ENCODE results near the gene MYNN.
"Not testable (repeated sequence)": the region's sequence is repeated elsewhere in the genome, so short reads cannot be mapped to it uniquely, and the experiment has no call there.

Gene MYNN

DNA sequence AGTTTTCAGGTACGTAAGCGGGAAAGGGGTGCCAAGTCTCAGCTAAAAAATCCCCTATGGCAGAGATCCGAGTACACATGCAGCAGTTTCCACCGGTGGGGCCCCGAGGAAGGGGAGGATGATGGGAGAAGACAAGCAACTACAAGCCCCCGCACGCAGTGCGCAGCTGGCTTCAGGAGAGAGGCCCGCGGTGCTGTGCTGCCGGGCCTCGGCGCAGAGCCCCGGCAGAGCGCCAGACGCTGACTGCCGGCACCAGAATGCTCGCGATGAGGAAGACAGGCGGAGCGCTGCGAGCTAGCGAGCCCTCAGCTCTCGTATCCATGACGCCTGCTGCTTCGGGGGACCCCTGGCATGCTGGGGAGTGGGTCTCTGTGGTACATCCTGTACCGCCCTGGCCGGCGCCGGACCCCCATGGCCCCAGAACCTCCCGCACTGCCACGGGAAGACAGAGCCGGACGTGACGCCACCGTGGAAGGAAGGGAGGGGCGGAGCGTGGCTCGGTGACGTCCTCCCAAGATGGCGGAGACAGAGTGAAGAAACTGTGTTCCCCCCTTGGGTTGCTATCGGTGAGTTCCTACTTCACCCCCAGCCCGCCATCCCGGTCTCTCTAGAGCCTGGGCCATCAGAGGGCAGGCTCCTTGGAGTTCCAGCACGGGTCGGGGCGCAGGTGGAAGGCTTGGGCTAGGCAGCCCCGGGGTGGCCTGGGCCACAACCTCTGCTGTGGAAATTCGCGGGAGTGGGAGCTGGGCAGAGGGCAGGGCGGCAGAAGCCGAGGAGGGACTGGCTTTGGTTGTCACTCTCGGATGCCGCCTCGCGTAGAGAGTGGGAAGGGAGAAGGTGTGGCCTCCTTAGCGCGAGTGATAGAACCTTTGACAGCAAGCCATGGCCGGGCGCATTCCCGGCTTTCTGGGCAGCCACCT, at the start of gene MYNN:
Gene MYNN (plus strand): TSS at position 500 of the 920 bp plus-strand sequence. CDS start 900 bp downstream, outside the sequence.
- DNase-seq: peak; percentile 92

DNA sequence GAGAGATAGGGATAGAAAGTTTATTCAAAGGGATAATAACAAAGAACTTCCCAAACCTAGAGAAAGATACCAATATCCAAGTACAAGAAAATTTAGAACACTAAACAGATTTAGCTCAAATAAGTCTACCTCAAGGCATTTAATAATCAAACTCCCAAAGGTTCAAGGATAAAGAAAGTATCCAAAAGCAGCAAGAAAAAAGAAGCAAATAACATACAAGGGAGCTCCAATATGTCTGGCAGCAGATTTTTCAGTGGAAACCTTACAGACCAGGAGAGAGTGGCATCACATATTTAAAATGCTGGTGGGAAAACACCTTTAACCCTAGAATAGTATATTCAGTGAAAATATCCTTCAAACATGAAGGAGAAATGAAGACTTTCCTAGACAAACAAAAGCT, 41.3 kb upstream of the MYNN start:
- not testable (repeated sequence) for DNase-seq

DNA sequence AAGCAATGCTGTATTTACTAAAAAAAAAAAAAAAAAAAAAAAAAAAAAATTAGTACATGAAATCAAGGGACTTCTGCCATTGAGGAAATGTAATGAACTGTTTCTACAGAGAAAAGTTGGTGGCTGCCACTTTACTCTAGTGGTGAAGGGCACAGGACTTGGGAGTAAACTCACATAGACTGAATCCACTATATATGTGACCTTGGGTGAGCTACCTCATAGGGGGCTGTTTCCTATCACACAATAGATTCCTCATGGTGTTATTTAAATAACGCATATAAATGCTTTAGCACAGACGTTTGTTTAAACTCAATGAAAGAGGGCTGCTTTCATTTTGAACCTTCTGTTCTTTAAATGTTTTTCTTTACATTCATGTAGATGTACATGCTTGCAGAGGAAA, 34.1 kb upstream of the MYNN start:
- DNase-seq: no peak

DNA sequence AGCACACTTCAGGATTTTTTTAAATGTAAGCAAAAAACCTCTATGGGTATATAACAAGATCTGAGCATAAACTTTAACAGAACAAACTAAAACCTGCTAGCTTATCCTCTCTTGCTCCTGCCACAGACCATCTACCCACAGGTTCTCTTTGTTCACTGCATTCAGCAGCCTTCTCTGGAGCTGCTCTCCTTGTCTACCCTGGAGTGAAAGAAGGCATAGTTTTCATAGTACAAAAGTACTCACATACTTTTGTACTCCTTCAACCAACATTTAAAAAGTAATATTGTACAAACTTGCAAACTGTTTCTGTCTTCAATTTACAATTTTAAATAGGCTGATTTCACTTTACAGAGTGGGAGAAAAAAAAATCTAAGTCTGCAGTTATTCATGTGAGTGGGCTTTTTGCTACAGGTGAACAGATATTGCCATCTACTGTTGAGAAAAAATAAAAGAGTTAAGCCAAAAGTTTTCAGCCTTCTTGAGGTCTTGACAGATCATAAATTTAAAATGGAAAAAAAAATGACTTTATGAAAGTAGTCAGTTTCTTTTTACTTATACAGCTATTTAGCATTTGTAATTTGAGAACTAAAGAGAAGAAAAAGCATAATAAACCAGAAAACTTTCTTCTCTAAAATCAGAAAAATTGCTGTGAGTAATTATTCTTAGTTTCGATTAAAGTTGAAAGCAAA, 28.7 kb upstream of the MYNN start:
- DNase-seq: no peak

DNA sequence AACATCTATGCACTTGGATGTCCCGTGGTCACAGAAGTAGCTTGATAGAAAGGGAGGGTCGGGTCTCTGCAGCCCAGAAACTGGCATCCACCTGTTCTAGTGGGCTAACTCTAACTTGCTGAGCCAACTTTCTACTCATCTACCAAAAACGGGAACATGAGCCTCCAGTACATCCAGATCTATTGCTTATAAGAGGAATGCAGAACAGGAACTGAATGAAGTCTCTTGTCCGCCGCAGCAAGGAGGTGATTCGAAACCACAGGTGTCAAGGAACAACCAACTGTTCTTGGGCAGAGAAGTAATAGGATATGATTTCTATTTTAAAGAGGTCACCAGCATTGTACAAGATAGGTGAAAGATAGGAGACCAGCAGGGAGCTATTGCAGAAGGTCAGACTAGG, 26.3 kb upstream of the MYNN start:
- DNase-seq: no peak

DNA sequence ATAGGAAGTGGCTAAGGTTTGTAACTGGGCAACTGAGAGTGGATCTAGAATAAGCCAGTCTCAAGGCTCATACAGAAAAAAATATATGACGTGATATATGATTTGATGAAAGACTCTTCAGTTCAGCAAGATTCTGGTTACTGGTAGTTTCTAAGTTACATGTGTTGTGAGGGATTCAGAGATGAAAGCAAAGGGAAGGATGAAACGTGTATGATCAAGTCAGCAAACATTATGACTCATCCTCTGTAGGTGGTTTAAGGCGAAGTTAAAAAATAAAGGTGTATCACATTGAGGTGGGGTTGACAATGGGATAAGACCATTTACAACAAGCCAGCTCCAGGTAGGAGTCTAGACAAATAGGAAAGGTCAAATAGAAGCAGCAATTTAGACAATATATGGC, 24.5 kb upstream of the MYNN start:
- DNase-seq: no peak

DNA sequence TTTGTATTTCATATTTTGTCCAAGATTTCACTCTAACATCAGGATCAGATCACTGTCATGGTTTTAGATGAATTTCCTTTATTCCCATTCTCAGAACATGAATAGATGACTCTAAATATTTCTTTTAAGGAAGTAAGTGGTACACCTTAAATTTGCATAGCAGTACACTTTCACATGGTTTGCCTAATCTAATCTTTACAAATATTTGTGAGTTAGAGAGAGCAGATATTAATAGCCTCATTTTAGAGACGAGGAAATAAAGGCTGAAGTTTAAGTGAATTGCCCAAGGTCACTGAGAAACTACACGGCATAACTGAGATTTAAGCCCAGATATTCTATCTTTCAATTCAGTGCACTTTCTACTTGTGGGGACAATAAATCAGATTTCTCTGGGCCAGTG, 22.5 kb upstream of the MYNN start:
- DNase-seq: no peak

DNA sequence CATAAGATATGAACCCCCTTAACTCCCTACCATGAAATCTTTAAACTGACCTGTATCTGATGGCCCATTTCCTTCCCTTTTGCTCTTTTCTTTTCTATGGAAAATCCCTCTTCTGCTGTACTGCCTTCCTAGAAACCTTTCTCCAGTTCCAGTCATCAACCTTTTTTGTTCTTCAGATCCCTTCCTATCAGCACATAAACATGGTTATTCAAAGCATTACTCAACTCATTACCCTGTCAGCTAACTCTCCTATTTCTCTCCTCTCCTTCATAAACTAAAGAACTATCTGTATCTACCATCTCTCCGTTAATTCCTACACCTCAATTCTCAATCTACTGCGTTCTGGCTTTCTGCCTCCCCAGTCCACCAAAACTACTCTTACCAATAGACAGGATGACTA, 21.3 kb upstream of the MYNN start:
- DNase-seq: no peak

DNA sequence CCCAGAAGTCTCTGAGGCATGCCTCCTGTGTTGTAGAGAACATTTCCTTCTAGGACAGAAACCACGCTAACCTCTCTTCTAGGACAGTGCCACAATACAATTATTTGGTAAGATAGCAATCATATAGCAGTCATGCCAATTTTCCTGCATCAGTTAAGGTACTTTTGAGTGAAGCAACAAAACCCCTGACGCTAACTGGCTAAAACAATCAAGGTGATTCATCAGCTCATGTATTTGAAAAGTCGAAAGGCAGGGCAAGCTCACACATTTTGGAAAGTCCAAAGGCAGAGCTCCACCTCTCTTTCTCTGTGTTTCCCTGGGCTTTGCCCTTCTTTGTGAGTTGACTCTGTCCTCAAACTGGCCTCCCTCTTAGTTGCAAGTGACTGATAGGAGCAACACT, 18.5 kb upstream of the MYNN start:
- no peak for DNase-seq

DNA sequence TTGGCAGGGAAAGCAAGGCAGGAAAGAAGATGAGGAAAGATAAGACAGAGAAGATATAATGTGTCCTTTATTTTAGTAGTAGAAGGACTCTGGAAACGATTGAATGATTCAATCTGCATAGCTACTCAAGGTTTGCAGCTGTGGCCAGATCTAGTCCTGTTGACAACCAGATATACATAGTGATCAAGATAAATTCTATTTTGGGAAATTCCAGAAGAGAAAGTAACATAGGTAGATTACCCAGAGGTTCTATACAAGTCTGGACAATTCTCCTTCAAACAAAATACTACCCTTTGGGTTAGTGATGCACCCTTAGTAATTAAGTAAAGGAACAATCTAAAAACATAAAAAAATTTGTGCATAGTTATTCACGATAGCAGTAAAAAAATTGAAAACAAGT, 17.7 kb upstream of the MYNN start:
- no peak for DNase-seq

DNA sequence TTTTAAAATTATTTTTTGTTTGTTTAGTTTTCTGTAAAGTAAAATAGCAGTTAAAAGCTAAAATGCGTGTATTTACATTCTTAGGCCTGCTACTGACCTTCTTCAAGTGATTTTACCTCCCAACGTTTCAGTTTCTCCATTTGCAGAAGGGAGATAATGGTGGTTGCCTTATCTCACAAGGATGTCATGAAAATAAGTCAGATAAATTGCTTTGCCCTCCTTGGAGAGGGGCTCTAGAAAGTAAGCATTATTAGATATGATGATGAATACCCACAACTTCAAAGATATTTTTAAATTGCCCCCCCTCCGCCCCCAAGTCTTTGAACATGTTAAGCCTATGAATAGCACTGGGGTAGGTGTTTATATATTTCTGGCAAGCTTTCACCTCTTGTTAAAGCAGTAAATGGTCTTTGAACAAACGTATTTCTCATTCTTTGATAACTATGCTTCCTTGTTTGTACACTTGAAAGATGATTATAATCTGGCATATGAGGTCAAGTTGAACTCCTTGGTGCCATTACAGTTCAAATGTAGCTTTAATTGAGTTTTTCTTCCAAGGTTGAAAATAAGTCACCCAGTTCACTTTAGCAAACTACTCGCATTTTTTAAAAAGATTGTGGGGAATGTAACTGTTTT, 14.7 kb upstream of the MYNN start:
- no peak for DNase-seq

DNA sequence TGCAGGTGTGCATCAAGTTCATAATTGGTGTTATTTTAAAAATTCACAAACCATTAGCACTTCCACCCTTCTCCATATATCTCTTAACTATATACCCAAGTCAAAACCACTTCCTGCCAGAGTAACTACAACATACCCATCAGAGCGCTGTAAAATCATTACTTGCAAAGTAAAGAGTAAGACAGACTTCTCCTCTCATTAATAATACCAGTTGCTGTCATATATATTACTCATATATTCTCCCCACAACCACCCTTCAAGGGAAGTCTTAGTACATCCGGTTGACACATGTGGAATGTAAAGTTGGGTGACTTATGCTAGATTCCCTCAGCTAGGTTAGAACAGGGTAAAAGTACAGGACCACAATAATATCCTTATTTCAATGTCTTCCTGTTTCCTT, 13.9 kb upstream of the MYNN start:
- no peak for DNase-seq

DNA sequence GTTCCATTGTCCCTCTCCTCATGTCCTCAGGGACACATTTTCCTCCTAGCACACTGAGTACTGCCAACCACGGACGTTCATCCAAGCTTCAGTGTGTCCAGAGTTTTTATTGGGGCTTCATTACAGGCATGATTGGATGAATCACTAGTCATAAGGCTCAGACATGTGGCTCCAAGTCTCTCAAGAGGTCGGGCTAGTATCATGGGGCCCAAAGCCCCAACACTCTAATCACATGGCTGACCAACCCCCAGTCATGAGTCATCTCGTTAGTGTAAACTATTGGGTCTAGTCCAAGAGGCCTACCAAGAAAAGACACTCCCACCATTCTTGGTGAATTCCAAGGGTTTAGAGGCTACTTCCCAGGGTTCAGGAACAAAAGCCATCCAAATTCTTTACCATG, 12.7 kb upstream of the MYNN start:
- DNase-seq: no peak

DNA sequence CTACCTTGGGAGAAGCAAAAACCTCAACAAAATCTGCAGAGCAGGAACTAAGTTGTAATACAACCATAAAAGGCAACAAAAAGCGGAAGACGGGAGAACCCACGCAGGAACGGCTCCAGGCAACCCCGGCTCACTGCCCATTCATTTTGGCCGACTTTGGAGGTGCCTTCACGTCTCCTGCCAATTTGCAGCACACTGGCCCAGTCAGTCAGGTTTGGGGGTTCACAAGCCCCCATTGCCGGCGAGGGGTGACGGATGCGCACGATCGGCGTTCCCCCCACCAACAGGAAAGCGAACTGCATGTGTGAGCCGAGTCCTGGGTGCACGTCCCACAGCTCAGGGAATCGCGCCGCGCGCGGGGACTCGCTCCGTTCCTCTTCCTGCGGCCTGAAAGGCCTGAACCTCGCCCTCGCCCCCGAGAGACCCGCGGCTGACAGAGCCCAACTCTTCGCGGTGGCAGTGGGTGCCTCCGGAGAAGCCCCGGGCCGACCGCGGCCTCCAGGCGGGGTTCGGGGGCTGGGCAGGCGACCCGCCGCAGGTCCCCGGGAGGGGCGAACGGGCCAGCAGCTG, 8.8 kb upstream of the MYNN start:
- peak; percentile 59 for DNase-seq

DNA sequence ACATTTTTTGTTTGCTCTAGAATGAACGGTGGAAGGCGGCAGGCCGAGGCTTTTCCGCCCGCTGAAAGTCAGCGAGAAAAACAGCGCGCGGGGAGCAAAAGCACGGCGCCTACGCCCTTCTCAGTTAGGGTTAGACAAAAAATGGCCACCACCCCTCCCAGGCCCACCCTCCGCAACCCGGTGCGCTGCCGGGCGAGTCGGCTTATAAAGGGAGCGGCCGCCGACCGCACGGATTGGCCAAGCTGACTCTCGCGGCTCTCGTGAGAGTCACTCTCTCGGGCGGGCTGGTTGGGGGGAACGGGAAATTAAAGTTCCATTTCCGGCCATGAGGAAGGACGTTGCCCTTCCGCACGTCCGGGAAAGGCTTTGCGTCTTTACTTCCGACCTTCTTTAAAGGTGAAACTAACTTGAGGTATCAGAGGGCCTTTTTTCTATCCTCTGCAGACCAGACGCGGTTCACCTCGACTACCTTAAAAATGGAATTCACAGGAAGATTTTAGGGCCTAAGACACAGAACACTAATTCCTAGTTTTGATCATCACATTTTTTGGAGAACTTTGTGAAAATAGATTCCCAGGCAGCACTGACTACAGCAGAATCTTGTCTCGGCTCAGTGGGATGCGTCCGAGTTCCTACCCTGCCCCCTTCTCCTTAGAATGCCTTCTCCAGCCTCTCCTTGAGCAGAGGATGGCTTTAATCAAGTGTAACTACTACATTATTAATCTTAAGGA, 8.1 kb upstream of the MYNN start, which contains the start of gene TERC:
Gene TERC (minus strand): TSS at position 179 of the 731 bp plus-strand sequence.
- peak; percentile 87 for DNase-seq

DNA sequence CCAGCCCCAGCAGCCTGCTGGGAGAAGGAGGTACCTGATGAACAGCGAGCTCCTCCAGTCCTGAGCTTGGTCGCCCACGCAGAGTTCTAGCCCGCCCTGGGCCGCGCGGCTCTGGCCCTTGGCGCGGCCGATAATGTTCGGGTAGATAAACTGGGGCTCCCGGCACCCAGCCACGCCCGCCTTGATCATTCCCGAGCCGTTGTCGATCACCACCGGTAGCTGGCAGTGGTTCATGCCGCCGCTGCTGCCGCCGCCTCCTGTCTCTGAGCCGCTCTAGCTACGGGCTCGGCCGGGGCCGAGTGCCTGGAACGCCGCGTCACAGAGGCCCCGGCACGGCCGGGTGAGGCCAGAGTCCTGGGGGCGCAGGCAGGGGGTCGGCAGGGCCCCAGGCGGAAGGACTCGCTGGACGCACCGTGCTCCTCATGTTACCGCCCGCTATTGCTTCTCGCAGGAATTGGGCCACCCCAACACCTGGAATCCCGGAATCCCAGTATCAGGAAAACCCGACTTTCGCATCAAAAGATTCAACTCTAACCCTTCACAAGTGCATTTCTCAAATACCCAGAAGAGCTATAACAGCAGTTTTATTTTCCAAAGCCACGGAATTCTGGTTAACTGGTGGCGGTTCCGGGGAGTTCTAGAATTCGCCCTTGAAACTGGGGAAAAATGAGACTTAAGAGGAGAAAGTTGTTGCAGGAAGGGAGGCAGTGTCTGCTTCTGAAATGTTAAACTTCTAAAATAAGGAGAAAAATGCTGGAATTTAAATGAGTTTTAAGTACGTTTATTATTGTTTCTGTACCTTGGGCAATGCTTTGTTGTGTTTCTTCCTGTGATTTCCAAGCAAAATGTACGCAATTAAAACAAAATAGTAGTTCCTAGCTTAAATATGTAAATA, 3.7 kb upstream of the MYNN start, which contains the start of gene ACTRT3:
Gene ACTRT3 (minus strand): TSS at position 275 of the 895 bp plus-strand sequence. CDS start 41 bp downstream, at position 234.
- DNase-seq: peak; percentile 62

DNA sequence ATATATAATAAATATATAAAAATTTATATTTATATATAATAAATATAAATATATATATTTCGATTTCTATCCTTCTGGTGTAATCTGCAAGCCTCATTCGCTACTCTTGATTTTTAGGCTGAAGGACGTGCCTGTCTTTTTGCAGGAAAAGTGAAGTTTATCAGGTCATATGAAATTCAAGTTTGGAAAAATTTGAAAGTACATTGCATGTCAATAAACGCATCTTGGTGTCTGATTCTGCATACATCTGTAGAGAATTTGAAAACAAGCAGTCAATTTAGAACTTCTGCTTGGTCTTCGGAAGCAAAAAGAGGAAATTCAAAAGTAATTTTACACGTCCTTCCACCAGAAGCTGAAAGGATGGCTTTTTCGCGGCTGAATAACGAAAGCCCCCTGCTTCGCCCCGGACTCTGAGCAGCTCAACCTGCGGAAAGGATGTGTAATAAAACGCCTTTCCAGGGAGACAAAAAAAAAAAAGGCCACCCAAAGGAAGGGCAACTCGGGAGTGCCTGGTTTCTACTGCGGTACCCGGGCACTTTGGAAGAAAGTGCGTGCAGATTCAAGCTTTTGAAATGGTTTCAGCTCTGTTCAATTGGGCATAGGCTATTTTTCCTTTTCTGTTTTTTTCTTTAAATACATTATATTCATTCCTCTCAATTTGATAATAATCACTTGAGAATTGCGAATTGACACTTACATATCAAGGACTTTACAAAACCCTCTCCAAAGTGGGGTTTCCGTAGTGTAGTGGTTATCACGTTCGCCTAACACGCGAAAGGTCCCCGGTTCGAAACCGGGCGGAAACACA, 1.5 kb upstream of the MYNN start:
- DNase-seq: peak; percentile 57

DNA sequence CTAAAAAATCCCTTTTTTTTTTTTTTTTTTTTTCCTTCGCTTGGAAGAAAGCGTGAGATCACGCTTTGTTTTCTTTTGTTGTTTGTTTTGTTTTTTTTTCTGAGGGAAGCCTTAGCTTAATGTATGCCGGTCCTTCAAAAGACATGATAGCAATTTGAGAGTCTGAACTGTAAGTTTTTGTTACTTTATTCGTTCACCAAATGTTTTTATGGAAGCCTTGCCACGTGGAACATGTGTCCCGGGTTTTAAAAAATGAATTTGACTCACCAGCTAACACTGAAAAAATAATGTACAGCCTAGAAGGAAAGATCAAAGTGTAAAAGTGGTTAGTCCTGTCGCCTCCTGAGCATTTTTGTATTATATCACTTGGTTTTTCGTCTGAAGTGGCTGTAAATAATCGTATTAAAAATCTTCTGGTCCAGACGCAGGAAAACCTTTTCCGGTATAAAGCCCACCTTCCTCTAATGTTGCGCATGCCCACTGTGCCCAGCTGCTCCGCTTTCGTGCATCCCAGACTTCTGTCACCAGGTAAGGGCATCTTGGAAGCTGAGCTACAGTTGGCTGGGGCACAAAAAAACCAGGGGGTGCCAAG, 795 bp upstream of the MYNN start:
- DNase-seq: no peak

DNA sequence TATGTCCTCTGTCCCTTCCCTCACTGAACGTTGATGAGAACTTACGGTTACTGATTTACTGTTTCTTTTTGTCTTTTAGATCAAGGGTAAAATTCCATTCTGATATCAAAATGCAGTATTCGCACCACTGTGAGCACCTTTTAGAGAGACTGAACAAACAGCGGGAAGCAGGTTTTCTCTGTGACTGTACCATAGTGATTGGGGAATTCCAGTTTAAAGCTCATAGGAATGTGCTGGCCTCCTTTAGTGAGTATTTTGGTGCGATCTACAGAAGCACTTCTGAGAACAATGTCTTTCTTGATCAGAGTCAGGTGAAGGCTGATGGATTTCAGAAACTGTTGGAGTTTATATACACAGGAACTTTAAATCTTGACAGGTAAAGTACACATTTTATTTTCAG, 990 bp downstream of the MYNN start:
- DNase-seq: no peak

DNA sequence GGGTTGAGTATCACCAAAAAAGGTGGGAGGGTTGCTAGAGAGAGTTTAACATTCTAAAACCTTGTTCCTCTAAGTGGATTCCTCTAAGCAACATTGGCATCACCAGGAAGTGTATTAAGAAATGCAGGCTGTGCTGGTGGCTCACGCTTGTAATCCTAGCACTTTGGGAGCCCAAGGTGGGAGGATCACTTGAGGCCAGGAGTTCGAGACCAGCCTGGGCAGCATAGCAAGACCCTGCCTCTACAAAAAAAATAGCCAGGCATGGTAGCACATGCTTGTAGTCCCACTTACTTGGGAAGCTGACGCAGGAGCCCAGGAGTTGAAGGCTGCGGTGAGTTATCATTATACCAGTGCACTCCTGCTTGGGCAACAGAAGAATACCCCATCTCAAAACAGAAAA, 4.6 kb downstream of the MYNN start:
- no peak for DNase-seq
